HepG2 (cell line): ENCODE measurements around the gene MYLK2. TPM values are rescaled to one million over a fixed set of nuclear protein-coding genes. Genes with fewer than 3 reads are reported as not detected.
A peak's percentile ranks its signal among the peaks of the same experiment; 100 is the strongest.

ENCODE experiments used
- AGO1 ChIP-seq: fragments of 200-400 bp; formaldehyde crosslinking; IDR thresholded peaks from 2 replicates; pipeline ENCODE4 v1.6.1; 2017; ENCODE audit warnings: mild to moderate bottlenecking, low read depth, low read length, moderate library complexity; ENCODE audit not compliant: poor library complexity, severe bottlenecking
- CAMTA2 ChIP-seq: sonication (generic); formaldehyde crosslinking; IDR thresholded peaks from 2 replicates; pipeline ENCODE4 v1.4.0; 2020; ENCODE audit warnings: mild to moderate bottlenecking, missing genetic modification reagents, borderline replicate concordance
- CHD4 ChIP-seq: fragments of 200-600 bp; sonication (generic); IDR thresholded peaks from 2 replicates; pipeline ENCODE4 v1.7.0; 2017; ENCODE audit warnings: mild to moderate bottlenecking, low read length, borderline replicate concordance
- DR1 ChIP-seq: sonication (generic); formaldehyde crosslinking; IDR thresholded peaks from 2 replicates; pipeline ENCODE4 v1.8.0; 2021; ENCODE audit warnings: mild to moderate bottlenecking, missing genetic modification reagents, inconsistent platforms
- E2F2 ChIP-seq: sonication (generic); formaldehyde crosslinking; IDR thresholded peaks from 2 replicates; pipeline ENCODE4 v1.4.0; 2020; ENCODE audit warnings: missing genetic modification reagents, borderline replicate concordance
- HINFP ChIP-seq: sonication (generic); formaldehyde crosslinking; IDR thresholded peaks from 2 replicates; pipeline ENCODE4 v1.4.0; 2020; ENCODE audit warnings: low read depth, mild to moderate bottlenecking, missing genetic modification reagents
- SAFB2 ChIP-seq: sonication (generic); formaldehyde crosslinking; IDR thresholded peaks from 2 replicates; pipeline ENCODE4 v1.5.1; 2020; ENCODE audit warnings: missing genetic modification reagents, low read depth, mild to moderate bottlenecking, borderline replicate concordance
- ZNF235 ChIP-seq: sonication (generic); formaldehyde crosslinking; IDR thresholded peaks from 2 replicates; pipeline ENCODE4 v1.8.1; 2023; ENCODE audit warnings: mild to moderate bottlenecking, missing genetic modification reagents, borderline replicate concordance
- ZNF362 ChIP-seq: sonication (generic); formaldehyde crosslinking; IDR thresholded peaks from 2 replicates; pipeline ENCODE4 v1.4.0; 2020; ENCODE audit warnings: missing genetic modification reagents, mild to moderate bottlenecking, borderline replicate concordance
- ZNF446 ChIP-seq: sonication (generic); formaldehyde crosslinking; IDR thresholded peaks from 2 replicates; pipeline ENCODE4 v1.5.0; 2020; ENCODE audit warnings: mild to moderate bottlenecking, missing genetic modification reagents
- ZNF513 ChIP-seq: sonication (generic); formaldehyde crosslinking; conservative IDR thresholded peaks from 2 replicates; pipeline ENCODE4 v1.5.0; 2020; ENCODE audit warnings: missing genetic modification reagents
- ZSCAN30 ChIP-seq: sonication (generic); formaldehyde crosslinking; IDR thresholded peaks from 2 replicates; pipeline ENCODE4 v1.5.0; 2020; ENCODE audit warnings: mild to moderate bottlenecking, missing genetic modification reagents
- ZZZ3 ChIP-seq: sonication (generic); formaldehyde crosslinking; IDR thresholded peaks from 2 replicates; pipeline ENCODE4 v1.4.0; 2020; ENCODE audit warnings: missing genetic modification reagents, mild to moderate bottlenecking, borderline replicate concordance
- polyA plus RNA-seq, 8 experiments: library from polyadenylated mRNA; depleted of rRNA in 3 of 8; stranded (reverse) in 7 of 8; unstranded in 1 of 8; fragments of >200 nt; fragmentation: Illumina TruSeq in 4 of 8; extraction: Trizol in 4 of 8; gene quantifications; 2 replicates each; pipeline versions ENCODE4 v1.2.1 to v1.2.3, GENCODE V29; 2011 to 2016; ENCODE audit warnings: low read depth in 4 of 8, missing spikeins in 1 of 8, mixed read lengths in 1 of 8; ENCODE audit not compliant: insufficient read depth in 1 of 8
- total RNA-seq, 5 experiments: library from RNA; depleted of rRNA; stranded (reverse); fragments of >200 nt; fragmentation: Illumina TruSeq; extraction: Trizol; gene quantifications; 2 replicates each; pipeline ENCODE4 v1.2.3, GENCODE V29; 2016; ENCODE audit warnings: low read depth in 1 of 5

MYLK2 gene
- total and polyA plus RNA-seq, 2 of the 13 experiments (the other 11 are each of a cell fraction or from before 2014, with no cell fraction given) = 0.27 TPM; not detected in 1

- 0 out of 2 replicates have a peak, but pooled peaks have one; percentile 7 for TF ChIP-seq ZNF362
- TF ChIP-seq ZNF446 (CRISPR knock-in tag) = peak; percentile 52; the same call in 1 of the 2 replicates
- no peak for TF ChIP-seq CHD4
- peak; percentile 78; the same call in 1 of the 2 replicates for TF ChIP-seq SAFB2
- TF ChIP-seq CAMTA2 (CRISPR knock-in tag) = 0 out of 2 replicates have a peak, but pooled peaks have one; percentile 52
- TF ChIP-seq E2F2 = no peak
- TF ChIP-seq ZNF235 (CRISPR knock-in tag) = 0 out of 2 replicates have a peak, but pooled peaks have one; percentile 27
- no peak for TF ChIP-seq ZSCAN30 (CRISPR knock-in tag)
- TF ChIP-seq ZNF513 (CRISPR knock-in tag) = no peak
- TF ChIP-seq DR1 (CRISPR knock-in tag) = 0 out of 2 replicates have a peak, but pooled peaks have one; percentile 59
- TF ChIP-seq AGO1 = peak; percentile 43
- TF ChIP-seq HINFP = 0 out of 2 replicates have a peak, but pooled peaks have one; percentile 11
- TF ChIP-seq ZZZ3 (CRISPR knock-in tag) = 0 out of 2 replicates have a peak, but pooled peaks have one; percentile 31
These were observed 41.9 kb downstream of the MYLK2 start (continued) for GRCh38 chr20:31861135-31861384.
